Endometrium (tissue), 2 donors: ENCODE data around the gene ABCA13.

Experiments
- FAIRE-seq: peaks from 2 replicates; lab custom pipeline; 2012; peaks lifted over from hg19 to GRCh38; lab: Jason Lieb, UNC
- donor health status: control.
- donor health status: control.

Gene ABCA13

GRCh38 chr7:48366096-48366495 lies 194.8 kb downstream of the ABCA13 start:
- FAIRE-seq: no peak

GRCh38 chr7:48376263-48376662 lies 205.0 kb downstream of the ABCA13 start:
- no peak for FAIRE-seq

- FAIRE-seq: no peak
Measured at GRCh38 chr7:48380921-48381320, 209.7 kb downstream of the ABCA13 start.

- FAIRE-seq: no peak
Measured at GRCh38 chr7:48381571-48381970, 210.3 kb downstream of the ABCA13 start.

GRCh38 chr7:48384180-48384752 lies 213.0 kb downstream of the ABCA13 start:
- no peak for FAIRE-seq

- FAIRE-seq: no peak
Measured at GRCh38 chr7:48387932-48388331, 216.7 kb downstream of the ABCA13 start.

- FAIRE-seq: no peak
Measured at GRCh38 chr7:48388911-48389310, 217.7 kb downstream of the ABCA13 start.

- FAIRE-seq: peak; percentile 51
Measured at GRCh38 chr7:48389977-48390376, 218.7 kb downstream of the ABCA13 start.

GRCh38 chr7:48390388-48391327 lies 219.4 kb downstream of the ABCA13 start:
- no peak for FAIRE-seq

GRCh38 chr7:48398191-48398590 lies 226.9 kb downstream of the ABCA13 start:
- no peak for FAIRE-seq

GRCh38 chr7:48402721-48403120 lies 231.5 kb downstream of the ABCA13 start:
- FAIRE-seq: no peak

- FAIRE-seq: no peak
Measured at GRCh38 chr7:48408731-48409130, 237.5 kb downstream of the ABCA13 start.

GRCh38 chr7:48411619-48412018 lies 240.4 kb downstream of the ABCA13 start:
- FAIRE-seq: no peak

GRCh38 chr7:48414011-48414732 lies 242.9 kb downstream of the ABCA13 start:
- FAIRE-seq: no peak

- no peak for FAIRE-seq
Measured at GRCh38 chr7:48416327-48416908, 245.2 kb downstream of the ABCA13 start.

- FAIRE-seq: no peak
Measured at GRCh38 chr7:48419401-48419800, 248.1 kb downstream of the ABCA13 start.

- FAIRE-seq: peak; percentile 50
Measured at GRCh38 chr7:48420206-48420605, 248.9 kb downstream of the ABCA13 start.

GRCh38 chr7:48421357-48421756 lies 250.1 kb downstream of the ABCA13 start:
- FAIRE-seq: no peak

GRCh38 chr7:48424731-48425130 lies 253.5 kb downstream of the ABCA13 start:
- FAIRE-seq: no peak

- no peak for FAIRE-seq
Measured at GRCh38 chr7:48426331-48426965, 255.2 kb downstream of the ABCA13 start.

- FAIRE-seq: no peak
Measured at GRCh38 chr7:48426966-48427555, 255.8 kb downstream of the ABCA13 start.

- FAIRE-seq: no peak
Measured at GRCh38 chr7:48427671-48428070, 256.4 kb downstream of the ABCA13 start.
